HEK293 (cell line): ENCODE measurements around the gene EDAR.

Experiments
- CTCF ChIA-PET: fragments of 350-600 bp; formaldehyde crosslinking; extraction: SDS; loops from one replicate; lab custom pipeline; 2021; ENCODE audit warnings: antibody characterized with exemption; lab: Yijun Ruan, JAX
- POLR2A ChIA-PET: fragments of 300-600 bp; formaldehyde crosslinking; extraction: SDS; loops from one replicate; lab custom pipeline; 2020; ENCODE audit warnings: antibody characterized with exemption, inconsistent platforms; lab: Yijun Ruan, JAX
- H3K27ac ChIP-seq: fragments of 200-500 bp; sonication (Bioruptor generic); 2 replicates; pipeline ENCODE4 v1.5.1; 2014; ENCODE audit warnings: low read depth, low read length, control low read depth, inconsistent platforms; ENCODE audit errors: extremely low read depth
- H3K36me3 ChIP-seq, 2 experiments: fragments of 200-500 bp in 1 of 2; sonication (Bioruptor generic) in 1 of 2; 1 replicate in 1 of 2; 2 replicates in 1 of 2; pipeline ENCODE4 v1.5.1; 2014 to 2017; ENCODE audit warnings: inconsistent platforms in 2 of 2, low read length in 2 of 2; ENCODE audit not compliant: control insufficient read depth in 2 of 2, insufficient read depth in 1 of 2
- H3K4me1 ChIP-seq: fragments of 200-500 bp; sonication (Bioruptor generic); 2 replicates; pipeline ENCODE4 v1.5.1; 2014; ENCODE audit warnings: mild to moderate bottlenecking, low read length, inconsistent platforms; ENCODE audit not compliant: control insufficient read depth, insufficient read depth
- H3K4me3 ChIP-seq: 2 replicates; pipeline ENCODE4 v1.5.1; 2011; ENCODE audit warnings: low read depth, mild to moderate bottlenecking, control low read depth, low read length, moderate library complexity
- H3K9me3 ChIP-seq: fragments of 200-500 bp; sonication (Bioruptor generic); 2 replicates; pipeline ENCODE4 v1.5.1; 2014; ENCODE audit warnings: low read depth, low read length, inconsistent platforms; ENCODE audit not compliant: control insufficient read depth, insufficient read depth
- CTCF ChIP-seq: fragments of 450-650 bp; formaldehyde crosslinking; IDR thresholded peaks from 2 replicates; pipeline ENCODE4 v1.5.1; 2016; ENCODE audit warnings: missing biosample characterization, missing genetic modification characterization
- MYNN ChIP-seq: fragments of 450-650 bp; formaldehyde crosslinking; IDR thresholded peaks from 2 replicates; pipeline ENCODE4 v1.5.1; 2016; ENCODE audit warnings: missing biosample characterization, missing genetic modification characterization, borderline replicate concordance
- RBAK ChIP-seq: fragments of 450-650 bp; formaldehyde crosslinking; IDR thresholded peaks from 2 replicates; pipeline ENCODE4 v1.5.1; 2016; ENCODE audit warnings: missing biosample characterization, missing genetic modification characterization
- TCF7L2 ChIP-seq: IDR thresholded peaks from 2 replicates; pipeline ENCODE4 v1.6.1; 2011; ENCODE audit warnings: low read depth, mild to moderate bottlenecking, inconsistent platforms, low read length, moderate library complexity, borderline replicate concordance
- ZBTB11 ChIP-seq: fragments of 450-650 bp; formaldehyde crosslinking; conservative IDR thresholded peaks from 2 replicates; pipeline ENCODE4 v1.5.1; 2016; ENCODE audit warnings: low read depth, missing biosample characterization, missing genetic modification characterization
- ZBTB20 ChIP-seq: fragments of 450-650 bp; formaldehyde crosslinking; IDR thresholded peaks from 2 replicates; pipeline ENCODE4 v1.5.1; 2016; ENCODE audit warnings: missing biosample characterization, missing genetic modification characterization
- ZBTB44 ChIP-seq: fragments of 450-650 bp; IDR thresholded peaks from 2 replicates; pipeline ENCODE4 v1.5.1; 2018; ENCODE audit warnings: missing biosample characterization, mild to moderate bottlenecking, missing genetic modification characterization
- ZNF248 ChIP-seq: fragments of 450-650 bp; formaldehyde crosslinking; IDR thresholded peaks from 2 replicates; pipeline ENCODE4 v1.5.1; 2017; ENCODE audit warnings: missing biosample characterization, missing genetic modification characterization
- ZNF302 ChIP-seq: fragments of 450-650 bp; formaldehyde crosslinking; IDR thresholded peaks from 2 replicates; pipeline ENCODE4 v1.5.1; 2016; ENCODE audit warnings: missing biosample characterization, missing genetic modification characterization, low read depth
- ZNF394 ChIP-seq: fragments of 450-650 bp; formaldehyde crosslinking; IDR thresholded peaks from 2 replicates; pipeline ENCODE4 v1.5.1; 2016; ENCODE audit warnings: missing biosample characterization, missing genetic modification characterization, mild to moderate bottlenecking, moderate library complexity, borderline replicate concordance
- ZNF404 ChIP-seq: fragments of 450-650 bp; formaldehyde crosslinking; IDR thresholded peaks from 2 replicates; pipeline ENCODE4 v1.5.1; 2017; ENCODE audit warnings: missing biosample characterization, missing genetic modification characterization
- ZNF433 ChIP-seq: fragments of 450-650 bp; formaldehyde crosslinking; IDR thresholded peaks from 2 replicates; pipeline ENCODE4 v1.5.1; 2016; ENCODE audit warnings: missing biosample characterization, missing genetic modification characterization, low read depth
- ZNF585B ChIP-seq: fragments of 450-650 bp; formaldehyde crosslinking; IDR thresholded peaks from 2 replicates; pipeline ENCODE4 v1.5.1; 2016; ENCODE audit warnings: missing biosample characterization, missing genetic modification characterization
- ZNF596 ChIP-seq: fragments of 450-650 bp; IDR thresholded peaks from 2 replicates; pipeline ENCODE4 v1.5.0; 2018; ENCODE audit warnings: missing biosample characterization, mild to moderate bottlenecking, missing genetic modification characterization, moderate library complexity
- ZNF600 ChIP-seq: fragments of 450-650 bp; formaldehyde crosslinking; IDR thresholded peaks from 2 replicates; pipeline ENCODE4 v1.5.1; 2016; ENCODE audit warnings: missing biosample characterization, missing genetic modification characterization
- ZNF776 ChIP-seq: fragments of 450-650 bp; formaldehyde crosslinking; IDR thresholded peaks from 2 replicates; pipeline ENCODE4 v1.5.0; 2017; ENCODE audit warnings: missing biosample characterization, missing genetic modification characterization, borderline replicate concordance
- ZNF830 ChIP-seq: fragments of 450-650 bp; IDR thresholded peaks from 2 replicates; pipeline ENCODE4 v1.5.0; 2018; ENCODE audit warnings: missing biosample characterization, missing genetic modification characterization, low read depth, mild to moderate bottlenecking, moderate library complexity
- ZNF843 ChIP-seq: fragments of 450-650 bp; formaldehyde crosslinking; IDR thresholded peaks from 2 replicates; pipeline ENCODE4 v1.5.1; 2016; ENCODE audit warnings: missing biosample characterization, missing genetic modification characterization
- ZSCAN5A ChIP-seq: fragments of 450-650 bp; formaldehyde crosslinking; IDR thresholded peaks from 2 replicates; pipeline ENCODE4 v1.5.1; 2016; ENCODE audit warnings: missing biosample characterization, missing genetic modification characterization
- ZXDB ChIP-seq: fragments of 450-650 bp; formaldehyde crosslinking; IDR thresholded peaks from 2 replicates; pipeline ENCODE4 v1.5.1; 2016; ENCODE audit warnings: missing biosample characterization, missing genetic modification characterization
- TF ChIP-seq, protein P1 (sequence below): fragments of 450-650 bp; formaldehyde crosslinking; conservative IDR thresholded peaks from 2 replicates; pipeline ENCODE4 v1.5.1; 2016; ENCODE audit warnings: low read depth, missing biosample characterization, missing genetic modification characterization

Gene EDAR

DNA sequence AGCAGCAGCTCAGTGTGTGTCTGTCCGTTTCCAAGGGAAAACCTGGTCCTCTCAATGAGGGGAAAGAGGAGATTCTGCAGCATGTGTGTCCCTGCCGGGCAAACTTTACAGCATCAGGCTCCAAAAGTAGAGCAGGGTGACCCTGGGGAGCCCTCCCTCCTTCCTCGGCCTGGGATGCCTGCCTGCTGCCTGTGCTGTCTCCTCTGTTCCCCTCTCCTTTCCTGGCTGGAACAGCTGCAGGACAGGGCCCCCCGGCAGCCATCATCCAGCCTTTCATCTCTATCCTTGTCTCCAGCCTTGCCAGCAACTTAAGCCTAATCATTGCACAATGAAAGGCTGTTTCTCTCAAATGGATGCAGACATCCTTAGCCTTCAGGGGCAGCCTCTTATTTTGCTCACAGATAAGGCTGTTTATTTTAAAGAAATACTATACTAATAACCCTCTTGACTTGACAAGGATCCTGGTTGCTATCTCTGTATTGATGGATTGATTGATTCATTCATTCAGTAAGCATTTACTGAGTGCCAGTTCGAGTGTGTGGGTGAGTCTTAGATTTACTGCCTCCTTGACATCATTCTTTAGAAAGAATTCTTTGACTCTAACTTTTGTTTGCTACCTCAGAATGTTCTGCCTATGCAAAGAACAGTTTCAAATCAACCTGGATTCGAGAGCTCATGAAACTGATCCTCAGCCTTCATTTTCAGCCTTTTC, 40.6 kb upstream of the EDAR start (continued):
- peak; percentile 90 for TF ChIP-seq ZNF843
- TF ChIP-seq TCF7L2: peak; percentile 96

GRCh38 chr2:109028738-109029489, 39.9 kb upstream of the EDAR start:
- Histone ChIP-seq H3K4me1 (peaks cover 33% of the 10 kb centered on the region), H3K27ac (peak overlapping the region; percentile 96; the same call in 1 of the 2 replicates), H3K36me3 (no peaks in the 10 kb centered on the region), H3K4me3 (no peak overlapping the region), H3K9me3 (no peaks in the 10 kb centered on the region)
- CTCF ChIA-PET: interaction anchor here (0.7 kb wide), 1 partner anchor 270 kb away, joined by 3 read pairs; no protein-coding TSS in a partner anchor
- POLR2A ChIA-PET: no interaction called here
- TF ChIP-seq ZSCAN5A (tag by site-specific recombination) (no peak), ZBTB20 (no peak), ZNF600 (tag by site-specific recombination) (no peak), ZBTB44 (tag by site-specific recombination) (no peak), ZNF248 (tag by site-specific recombination) (no peak), ZNF776 (tag by site-specific recombination) (no peak), ZBTB11 (tag by site-specific recombination) (peak; percentile 34; the same call in 1 of the 2 replicates), ZNF394 (tag by site-specific recombination) (peak; percentile 45; the same call in 1 of the 2 replicates), ZNF596 (tag by site-specific recombination) (no peak), CTCF (no peak), MYNN (no peak), ZNF585B (tag by site-specific recombination) (no peak), ZNF433 (peak; percentile 40; the same call in 1 of the 2 replicates), RBAK (tag by site-specific recombination) (0 out of 2 replicates have a peak, but pooled peaks have one; percentile 34), ZXDB (tag by site-specific recombination) (no peak), ZNF404 (tag by site-specific recombination) (0 out of 2 replicates have a peak, but pooled peaks have one; percentile 27), ZNF302 (no peak), ZNF830 (tag by site-specific recombination) (no peak)
- TF ChIP-seq, protein P1, sequence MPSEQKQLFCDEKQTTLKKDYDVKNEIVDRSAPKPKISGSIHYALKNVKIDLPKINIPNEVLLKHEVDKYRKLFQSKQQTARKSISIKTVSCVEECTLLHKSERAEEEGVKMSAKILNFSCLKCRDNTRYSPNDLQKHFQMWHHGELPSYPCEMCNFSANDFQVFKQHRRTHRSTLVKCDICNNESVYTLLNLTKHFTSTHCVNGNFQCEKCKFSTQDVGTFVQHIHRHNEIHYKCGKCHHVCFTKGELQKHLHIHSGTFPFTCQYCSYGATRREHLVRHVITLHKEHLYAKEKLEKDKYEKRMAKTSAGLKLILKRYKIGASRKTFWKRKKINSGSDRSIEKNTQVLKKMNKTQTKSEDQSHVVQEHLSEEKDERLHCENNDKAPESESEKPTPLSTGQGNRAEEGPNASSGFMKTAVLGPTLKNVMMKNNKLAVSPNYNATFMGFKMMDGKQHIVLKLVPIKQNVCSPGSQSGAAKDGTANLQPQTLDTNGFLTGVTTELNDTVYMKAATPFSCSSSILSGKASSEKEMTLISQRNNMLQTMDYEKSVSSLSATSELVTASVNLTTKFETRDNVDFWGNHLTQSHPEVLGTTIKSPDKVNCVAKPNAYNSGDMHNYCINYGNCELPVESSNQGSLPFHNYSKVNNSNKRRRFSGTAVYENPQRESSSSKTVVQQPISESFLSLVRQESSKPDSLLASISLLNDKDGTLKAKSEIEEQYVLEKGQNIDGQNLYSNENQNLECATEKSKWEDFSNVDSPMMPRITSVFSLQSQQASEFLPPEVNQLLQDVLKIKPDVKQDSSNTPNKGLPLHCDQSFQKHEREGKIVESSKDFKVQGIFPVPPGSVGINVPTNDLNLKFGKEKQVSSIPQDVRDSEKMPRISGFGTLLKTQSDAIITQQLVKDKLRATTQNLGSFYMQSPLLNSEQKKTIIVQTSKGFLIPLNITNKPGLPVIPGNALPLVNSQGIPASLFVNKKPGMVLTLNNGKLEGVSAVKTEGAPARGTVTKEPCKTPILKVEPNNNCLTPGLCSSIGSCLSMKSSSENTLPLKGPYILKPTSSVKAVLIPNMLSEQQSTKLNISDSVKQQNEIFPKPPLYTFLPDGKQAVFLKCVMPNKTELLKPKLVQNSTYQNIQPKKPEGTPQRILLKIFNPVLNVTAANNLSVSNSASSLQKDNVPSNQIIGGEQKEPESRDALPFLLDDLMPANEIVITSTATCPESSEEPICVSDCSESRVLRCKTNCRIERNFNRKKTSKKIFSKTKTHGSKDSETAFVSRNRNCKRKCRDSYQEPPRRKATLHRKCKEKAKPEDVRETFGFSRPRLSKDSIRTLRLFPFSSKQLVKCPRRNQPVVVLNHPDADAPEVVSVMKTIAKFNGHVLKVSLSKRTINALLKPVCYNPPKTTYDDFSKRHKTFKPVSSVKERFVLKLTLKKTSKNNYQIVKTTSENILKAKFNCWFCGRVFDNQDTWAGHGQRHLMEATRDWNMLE (tag by site-specific recombination): peak; percentile 55
